ENCODE data around the gene RUNX3.

GRCh38 chr1:24966724-24967346 is 36.8 kb upstream of the RUNX3 start:
- TF ChIP-seq ZNF423 (CRISPR knock-in tag; IDR thresholded peaks at IDR 0.05) (no peak), MYBL2 (CRISPR knock-in tag; IDR thresholded peaks at IDR 0.05) (no peak), CTCF (IDR thresholded peaks at IDR 0.05) (no peak), CREM (CRISPR knock-in tag; IDR thresholded peaks at IDR 0.05) (no peak), FOXJ3 (CRISPR knock-in tag; IDR thresholded peaks at IDR 0.05; ENCODE audit: borderline replicate concordance) (no peak), PRDM15 (CRISPR knock-in tag; IDR thresholded peaks at IDR 0.05) (no peak), ZNF121 (CRISPR knock-in tag; IDR thresholded peaks at IDR 0.05) (no peak), CBFB (CRISPR knock-in tag; IDR thresholded peaks at IDR 0.05; ENCODE audit: low read depth) (no peak)
- TF ChIP-seq, protein P1, sequence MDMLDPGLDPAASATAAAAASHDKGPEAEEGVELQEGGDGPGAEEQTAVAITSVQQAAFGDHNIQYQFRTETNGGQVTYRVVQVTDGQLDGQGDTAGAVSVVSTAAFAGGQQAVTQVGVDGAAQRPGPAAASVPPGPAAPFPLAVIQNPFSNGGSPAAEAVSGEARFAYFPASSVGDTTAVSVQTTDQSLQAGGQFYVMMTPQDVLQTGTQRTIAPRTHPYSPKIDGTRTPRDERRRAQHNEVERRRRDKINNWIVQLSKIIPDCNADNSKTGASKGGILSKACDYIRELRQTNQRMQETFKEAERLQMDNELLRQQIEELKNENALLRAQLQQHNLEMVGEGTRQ (CRISPR knock-in tag; IDR thresholded peaks at IDR 0.05): no peak

Data from WTC11 (cell line).